Measurements from ENCODE around the gene CABLES2. TPM values are rescaled to one million over a fixed set of nuclear protein-coding genes. Genes with fewer than 3 reads are reported as not detected.

Gene CABLES2
- total and polyA plus RNA-seq, 12 donors, result 1.5 to 5.6 (median 3.7) TPM

DNA sequence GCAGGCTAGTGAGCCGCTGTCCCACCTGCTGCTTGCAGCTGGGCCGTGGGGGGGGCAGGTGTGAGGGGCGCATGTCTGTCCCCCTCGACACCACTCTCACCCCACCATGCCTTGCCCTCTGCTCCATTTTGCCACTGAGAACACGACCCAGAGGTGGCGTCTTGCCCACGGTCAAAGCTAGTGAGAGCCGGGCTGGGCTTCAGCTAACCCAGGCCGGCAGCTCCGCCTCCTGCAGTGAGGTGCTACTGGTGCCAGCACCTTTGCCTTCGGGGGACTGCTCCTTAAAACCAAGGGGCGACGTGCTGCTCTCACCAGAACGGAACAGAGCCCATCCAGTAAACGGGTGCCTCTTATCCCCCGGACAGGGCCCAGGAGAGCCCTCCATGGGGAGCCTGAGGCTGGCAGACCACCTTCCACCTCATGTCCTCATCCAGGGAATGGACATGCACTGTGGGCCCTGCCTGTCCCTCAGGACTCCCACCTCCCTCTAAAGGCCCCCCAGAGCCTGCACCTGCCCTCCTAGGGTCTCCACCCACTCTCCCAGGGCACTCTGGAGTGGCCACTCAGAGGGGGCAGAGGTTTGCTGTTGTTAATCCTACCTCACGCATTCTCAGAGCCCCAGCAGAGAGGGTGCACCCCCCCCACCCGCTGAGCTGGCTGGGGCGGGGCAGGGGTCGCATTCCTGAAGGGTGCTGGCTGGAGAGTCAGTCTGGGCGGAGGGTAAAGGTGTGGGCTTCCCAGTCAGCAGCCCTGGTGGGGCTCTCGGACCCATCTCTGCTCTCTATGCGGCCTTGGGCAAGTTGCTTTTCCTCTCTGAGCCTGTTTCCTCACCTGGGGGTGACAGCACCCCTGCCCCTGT, 17.4 kb upstream of the CABLES2 start:
- no peaks in the 10 kb centered on the region for H3K27me3 ChIP-seq
- H3K9me3 ChIP-seq (replicated peaks in 1 of 3), result no peaks in the 10 kb centered on the region
- TF ChIP-seq CTCF (IDR thresholded peaks at IDR 0.05) (no peak), POLR2A (IDR thresholded peaks at IDR 0.05) (no peak)
- H3K36me3 ChIP-seq (replicated peaks in 1 of 2), result no peaks in the 10 kb centered on the region
- H3K4me3 ChIP-seq, result no peak overlapping the region
- WGBS, 4 donors, result 62 to 90% (median 69%) methylated on average over 2 to 23 of the region's 23 CpGs
- DNase-seq, result no peak
- no peak overlapping the region for H3K27ac ChIP-seq
- H3K4me1 ChIP-seq (replicated peaks in 1 of 2), result no peaks in the 10 kb centered on the region
- intact Hi-C loops (cut with DNase I), result loop anchor here in 1 of 2 donors (5.0 kb wide), 1 partner anchor 188 kb away; no protein-coding TSS in a partner anchor

GRCh38 chr20:62423326-62423706, 16.2 kb upstream of the CABLES2 start:
- DNase-seq, result no peak
- 45 to 53% (median 48%) methylated on average over 6 to 10 of the region's 10 CpGs for WGBS, 4 donors
- intact Hi-C loops (cut with DNase I), result no loop called here
- no peaks in the 10 kb centered on the region for H3K27me3 ChIP-seq
- no peaks in the 10 kb centered on the region for H3K9me3 ChIP-seq (replicated peaks in 1 of 3)
- H3K36me3 ChIP-seq (replicated peaks in 1 of 2), result no peaks in the 10 kb centered on the region
- TF ChIP-seq CTCF (IDR thresholded peaks at IDR 0.05) (no peak), POLR2A (IDR thresholded peaks at IDR 0.05) (no peak)
- H3K4me3 ChIP-seq, result no peak overlapping the region
- H3K27ac ChIP-seq, result no peak overlapping the region
- H3K4me1 ChIP-seq (replicated peaks in 1 of 2), result no peaks in the 10 kb centered on the region

GRCh38 chr20:62422636-62423325, 15.7 kb upstream of the CABLES2 start:
- TF ChIP-seq CTCF (IDR thresholded peaks at IDR 0.05) (no peak), POLR2A (IDR thresholded peaks at IDR 0.05) (no peak)

DNA sequence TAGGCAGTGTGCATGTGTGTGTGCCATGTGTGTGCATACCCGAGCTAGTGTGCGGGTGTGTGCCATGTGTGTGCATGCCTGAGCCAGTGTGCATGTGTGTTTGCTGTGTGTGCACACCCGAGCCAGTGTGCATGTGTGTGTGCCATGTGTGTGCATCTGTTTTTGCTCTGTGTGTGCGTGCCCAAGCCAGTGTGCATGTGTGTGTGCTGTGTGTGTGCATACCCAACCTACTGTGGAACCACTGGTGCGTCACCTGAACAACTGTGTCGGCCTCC, 14.6 kb upstream of the CABLES2 start:
- intact Hi-C loops (cut with DNase I), result no loop called here
- no peak for TF ChIP-seq CTCF (IDR thresholded peaks at IDR 0.05)
- no peak for TF ChIP-seq POLR2A (IDR thresholded peaks at IDR 0.05)
- Histone ChIP-seq H3K27me3 (no peaks in the 10 kb centered on the region), H3K4me3 (no peak overlapping the region), H3K27ac (no peak overlapping the region), H3K4me1 (replicated peaks in 1 of 2) (no peaks in the 10 kb centered on the region), H3K9me3 (replicated peaks in 1 of 3) (no peaks in the 10 kb centered on the region), H3K36me3 (replicated peaks in 1 of 2) (no peaks in the 10 kb centered on the region)
- DNase-seq, result no peak
- 84 to 100% (median 88%) methylated on average over 3 to 6 of the region's 6 CpGs for WGBS, 4 donors

More at GRCh38 chr20:62422636-62423325, 15.7 kb upstream of the CABLES2 start:
- no peak for DNase-seq
- Histone ChIP-seq H3K4me3 (no peak overlapping the region), H3K36me3 (replicated peaks in 1 of 2) (no peaks in the 10 kb centered on the region), H3K4me1 (replicated peaks in 1 of 2) (no peaks in the 10 kb centered on the region), H3K27ac (no peak overlapping the region), H3K27me3 (no peaks in the 10 kb centered on the region), H3K9me3 (replicated peaks in 1 of 3) (no peaks in the 10 kb centered on the region)
- 78 to 85% (median 80%) methylated on average over 16 to 20 of the region's 20 CpGs for WGBS, 4 donors
- intact Hi-C loops (cut with DNase I), result no loop called here
